NB4 (cell line): ENCODE results near the gene HHIPL1.

Experiments used
- DNase-seq: peaks from one replicate; pipeline ENCODE4 v3.0.0; 2010; ENCODE audit warnings: low read depth
- H3K4me3 ChIP-seq: one replicate; pipeline ENCODE4 v1.5.1; 2011; ENCODE audit warnings: mild to moderate bottlenecking, low read depth, low read length, moderate library complexity
- CTCF ChIP-seq: IDR thresholded peaks from one replicate; pipeline ENCODE4 v1.5.1; 2012; ENCODE audit warnings: low read depth, low read length
- MAX ChIP-seq: IDR thresholded peaks from 2 replicates; pipeline ENCODE4 v1.6.1; 2011; ENCODE audit warnings: low read depth, low read length
- MYC ChIP-seq: IDR thresholded peaks from 2 replicates; pipeline ENCODE4 v1.6.1; 2011; ENCODE audit warnings: low read depth, low read length
- POLR2A ChIP-seq: IDR thresholded peaks from 2 replicates; pipeline ENCODE4 v1.6.1; 2011; ENCODE audit warnings: mild to moderate bottlenecking; ENCODE audit not compliant: insufficient read length; ENCODE audit errors: extremely low read depth

Gene HHIPL1

GRCh38 chr14:99609245-99610170 lies 35.4 kb upstream of the HHIPL1 start:
- TF ChIP-seq MAX (no peak), CTCF (no peak), MYC (no peak)
- no peak for DNase-seq
- no peak overlapping the region for H3K4me3 ChIP-seq

- no peak for DNase-seq
- TF ChIP-seq MYC, result no peak
- no peak for TF ChIP-seq MAX
- TF ChIP-seq CTCF, result no peak
- no peak for TF ChIP-seq POLR2A
- no peak overlapping the region for H3K4me3 ChIP-seq
Measured at GRCh38 chr14:99611646-99612045, 33.3 kb upstream of the HHIPL1 start.

GRCh38 chr14:99612071-99612737 lies 32.7 kb upstream of the HHIPL1 start:
- H3K4me3 ChIP-seq, result no peak overlapping the region
- TF ChIP-seq MYC (no peak), POLR2A (no peak), MAX (no peak), CTCF (no peak)
- DNase-seq, result no peak

GRCh38 chr14:99612738-99613330 lies 32.1 kb upstream of the HHIPL1 start:
- H3K4me3 ChIP-seq, result no peak overlapping the region
- no peak for DNase-seq
- TF ChIP-seq POLR2A, result no peak

GRCh38 chr14:99615497-99616157 lies 29.3 kb upstream of the HHIPL1 start:
- DNase-seq, result no peak
- H3K4me3 ChIP-seq, result no peak overlapping the region
- TF ChIP-seq CTCF (no peak), POLR2A (no peak), MAX (no peak), MYC (no peak)
